Activated CD8-positive, alpha-beta memory T cell treated with anti-CD3 and anti-CD28 coated beads, Interleukin-2, amount 50 U/mL, for 1 hour (primary cell): ENCODE measurements around the gene FGF14.
"Not testable (repeated sequence)": the region's sequence is repeated elsewhere in the genome, so short reads cannot be mapped to it uniquely, and the experiment has no call there.

Experiments used
- DNase-seq: peaks from one replicate; pipeline ENCODE4 v3.0.0-alpha.2; 2020; ENCODE audit errors: extremely low read depth

Gene FGF14

DNA sequence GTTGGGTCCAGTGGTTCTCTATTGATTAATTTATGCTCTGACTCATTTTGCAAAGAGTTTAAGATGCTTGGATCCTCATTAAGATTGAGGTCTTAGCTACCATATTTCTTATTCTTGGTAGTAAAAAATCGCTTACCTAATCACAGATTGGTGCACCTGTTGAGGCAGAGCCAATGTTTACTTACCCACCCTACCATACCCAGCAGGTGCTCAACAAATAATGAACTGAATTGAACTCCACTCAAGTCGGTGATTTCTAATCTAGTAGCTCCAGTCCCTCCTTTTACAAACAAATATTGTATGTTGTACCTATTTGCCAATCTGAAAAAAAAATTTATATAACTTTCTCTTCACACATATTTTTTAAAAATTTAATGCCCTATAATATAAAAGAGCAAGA is 361.0 kb downstream of the FGF14 start:
- no peak for DNase-seq

DNA sequence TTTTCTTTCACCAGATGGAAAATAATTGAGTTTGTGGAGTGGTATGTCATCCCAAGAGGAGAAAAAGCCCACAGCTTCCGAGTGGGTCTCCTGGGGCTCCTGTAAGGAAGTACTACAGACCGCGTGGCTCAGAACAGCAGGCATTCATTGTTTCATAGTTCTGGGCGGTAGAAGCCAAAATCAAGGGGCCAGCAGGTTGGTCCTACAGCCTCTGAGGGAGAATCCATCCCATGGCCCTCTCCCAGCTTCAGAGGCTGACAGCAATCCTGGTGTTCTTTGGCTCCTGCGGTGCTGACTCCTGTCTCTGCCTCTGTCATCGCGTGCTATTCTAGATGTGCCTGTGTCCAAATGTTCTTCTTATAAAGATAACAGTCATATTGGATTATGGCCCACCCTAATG is 362.6 kb downstream of the FGF14 start:
- DNase-seq, result no peak

DNA sequence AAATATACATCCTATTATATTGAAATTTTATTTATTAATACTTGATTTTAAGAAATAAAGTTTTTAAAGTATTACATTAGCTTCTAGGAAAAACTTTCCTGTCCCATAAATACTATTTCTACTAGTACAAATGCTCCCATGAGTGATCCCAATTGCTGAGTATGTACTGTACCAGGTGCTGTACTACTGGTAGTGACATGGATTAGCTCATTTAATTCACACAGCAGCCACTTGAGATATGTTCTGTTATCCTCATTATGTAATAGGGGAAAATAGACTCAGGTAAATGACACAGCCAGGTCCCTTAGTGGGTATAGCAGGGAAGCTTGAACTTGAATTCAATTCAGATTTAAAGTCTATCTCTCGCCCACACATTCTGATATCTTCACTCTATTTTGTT is 363.1 kb downstream of the FGF14 start:
- no peak for DNase-seq

- no peak for DNase-seq
These were observed 365.9 kb downstream of the FGF14 start for GRCh38 chr13:102035969-102036368.

GRCh38 chr13:102033857-102034331 is 368.0 kb downstream of the FGF14 start:
- no peak for DNase-seq

DNA sequence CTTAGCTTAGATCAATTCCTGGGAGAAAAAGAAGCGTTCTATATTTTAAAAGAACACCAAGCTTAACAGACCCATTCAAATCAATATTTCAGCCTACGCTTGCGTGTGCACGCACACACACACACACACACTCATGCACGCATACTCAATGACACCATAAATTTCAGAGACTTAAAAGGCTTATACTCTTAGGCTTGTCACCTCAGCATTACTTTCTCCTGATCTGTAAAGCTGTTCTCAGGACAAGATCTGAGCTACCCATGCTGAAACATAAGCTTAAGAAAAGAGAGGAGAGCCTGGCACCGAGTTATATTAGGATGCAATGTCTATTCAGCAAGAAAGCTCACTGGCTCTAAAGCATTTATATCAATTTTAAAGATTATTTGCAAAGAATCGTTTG is 368.5 kb downstream of the FGF14 start:
- DNase-seq, result no peak

- no peak for DNase-seq
These were observed 373.0 kb downstream of the FGF14 start for GRCh38 chr13:102028868-102029267.

DNA sequence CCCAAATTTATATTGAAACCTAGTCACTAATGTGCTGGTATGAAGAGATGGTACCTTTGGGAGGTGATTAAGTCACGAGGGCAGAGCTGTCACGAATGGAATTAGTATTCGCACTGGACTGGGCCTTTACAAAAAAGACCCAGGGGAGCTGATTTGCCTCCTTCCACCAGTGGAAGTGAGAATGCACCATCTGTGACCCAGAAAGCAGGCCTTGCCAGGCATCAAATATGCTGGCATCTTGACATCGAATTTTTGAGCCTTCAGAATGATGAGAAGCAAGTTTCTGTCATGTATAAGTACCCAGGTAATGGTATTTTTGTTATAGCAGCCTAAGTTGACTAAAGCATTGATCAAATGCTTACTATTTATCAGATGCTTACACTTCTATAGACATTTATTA is 373.6 kb downstream of the FGF14 start:
- DNase-seq, result no peak

DNA sequence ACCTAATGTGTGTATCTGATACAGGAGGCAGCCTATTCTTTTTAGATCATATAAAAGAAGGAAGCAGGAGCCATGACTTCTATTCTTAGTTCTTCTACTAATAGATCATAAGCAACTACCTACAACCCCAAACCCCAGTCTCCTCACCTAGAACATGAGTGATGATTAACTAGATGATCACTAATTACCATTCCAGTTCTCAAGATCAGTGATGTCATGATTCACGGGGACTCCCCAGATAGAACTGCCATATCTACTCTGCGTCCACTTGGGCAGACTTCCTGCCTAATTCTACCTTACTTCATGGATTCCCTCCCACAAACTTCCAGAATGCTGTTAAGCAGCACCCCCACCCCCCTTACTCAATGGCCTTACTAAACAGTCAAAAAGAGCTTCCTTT is 380.1 kb downstream of the FGF14 start:
- DNase-seq, result no peak

- DNase-seq, result no peak
These were observed 381.1 kb downstream of the FGF14 start for GRCh38 chr13:102020611-102021216.

DNA sequence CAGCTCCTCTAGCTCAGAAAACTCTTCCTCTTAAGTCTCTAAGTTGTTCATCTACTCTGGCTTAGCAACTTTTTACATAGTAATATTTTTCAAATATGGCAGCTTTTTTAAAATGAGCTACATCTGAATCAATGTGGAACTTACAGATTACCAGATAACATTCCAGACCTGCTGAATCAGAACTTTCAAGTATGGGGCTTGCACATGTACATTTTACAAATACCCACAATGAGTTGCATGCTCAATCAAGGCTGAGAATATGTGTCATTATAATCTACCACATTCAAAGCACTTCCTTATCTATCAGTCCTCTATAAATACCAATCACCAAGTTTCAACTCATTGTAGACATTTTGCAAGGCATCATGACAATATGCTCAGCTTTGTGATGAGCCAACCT is 383.1 kb downstream of the FGF14 start:
- no peak for DNase-seq

GRCh38 chr13:102017248-102017647 is 384.6 kb downstream of the FGF14 start:
- DNase-seq, result no peak

DNA sequence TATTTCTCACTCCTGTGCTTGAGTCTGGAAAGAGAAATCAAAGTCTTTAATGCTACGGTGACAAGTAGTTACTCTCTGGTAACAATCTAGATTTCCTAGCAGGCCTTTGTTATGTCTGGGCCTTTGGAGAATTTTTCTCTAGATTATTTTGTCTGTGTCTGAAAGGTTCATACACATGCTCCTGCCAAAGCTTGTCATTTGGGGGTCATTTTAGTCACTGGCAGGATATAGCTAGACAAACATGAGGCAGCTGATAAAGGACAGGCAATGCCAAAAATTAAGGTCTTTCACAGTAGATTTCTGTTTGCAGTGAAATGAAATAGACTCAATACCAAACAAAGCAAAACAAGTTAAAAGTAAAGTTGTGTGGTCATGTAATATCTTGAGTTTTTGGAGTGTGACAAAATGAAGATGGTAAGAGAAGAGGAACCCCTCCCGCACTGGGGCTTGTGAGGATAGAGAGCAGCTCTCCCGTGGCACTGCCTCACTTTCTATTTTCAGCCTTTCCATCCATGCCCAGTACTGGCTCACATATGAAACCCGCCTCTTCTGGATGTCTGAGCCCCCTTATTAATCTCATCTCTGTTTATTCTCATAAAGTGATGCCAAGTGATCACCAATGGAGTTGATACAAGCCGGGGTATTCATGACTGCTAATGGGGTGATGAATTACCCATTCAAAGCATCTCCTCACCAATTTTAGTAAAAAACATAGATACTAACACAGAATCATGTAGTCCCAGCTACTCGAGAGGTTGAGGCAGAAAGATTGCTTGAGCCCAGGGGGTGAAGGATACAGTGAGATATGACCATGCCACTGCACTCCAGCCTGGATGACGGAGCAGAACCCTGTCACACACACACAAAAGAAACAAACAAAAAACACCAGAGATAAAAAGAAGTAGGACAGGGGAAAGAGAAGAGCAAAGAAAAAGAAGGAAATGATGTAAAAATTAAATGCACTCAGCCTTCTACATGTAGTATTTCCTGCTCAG is 389.3 kb downstream of the FGF14 start:
- no peak for DNase-seq

- DNase-seq, result not testable (repeated sequence)
These were observed 390.4 kb downstream of the FGF14 start for GRCh38 chr13:102011455-102011854.

- DNase-seq, result no peak
These were observed 397.8 kb downstream of the FGF14 start for GRCh38 chr13:102003848-102004570.

- no peak for DNase-seq
These were observed 399.6 kb downstream of the FGF14 start for GRCh38 chr13:102002287-102002686.

- no peak for DNase-seq
These were observed 401.1 kb downstream of the FGF14 start for GRCh38 chr13:102000764-102001163.

GRCh38 chr13:101998129-101998528 is 403.7 kb downstream of the FGF14 start:
- DNase-seq, result no peak

- no peak for DNase-seq
These were observed 404.9 kb downstream of the FGF14 start for GRCh38 chr13:101996954-101997353.

DNA sequence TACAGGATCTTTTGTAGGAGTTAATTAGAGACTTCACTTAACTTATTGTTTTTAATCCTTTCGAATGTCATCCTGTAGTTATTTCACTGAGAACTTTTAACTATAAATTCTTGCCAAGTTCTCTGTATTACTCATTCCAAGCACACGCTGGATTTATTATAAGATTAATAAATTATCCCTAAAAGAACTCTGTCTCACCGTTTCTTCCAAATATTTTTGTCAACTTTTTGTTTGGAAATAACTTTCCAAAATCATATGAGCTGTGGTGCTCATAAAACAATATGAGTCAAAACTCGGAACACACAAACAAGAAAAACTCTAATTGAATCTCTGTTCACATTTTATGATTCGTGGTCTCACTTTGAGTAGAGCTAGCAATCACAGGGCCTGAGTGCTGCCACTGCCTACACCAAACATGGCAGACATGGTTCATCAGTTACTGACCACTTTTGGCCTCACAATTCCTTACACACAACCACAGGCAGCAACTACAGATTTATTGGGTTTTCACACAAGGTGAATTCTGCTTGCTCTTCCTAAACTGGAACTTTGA is 412.0 kb downstream of the FGF14 start:
- DNase-seq, result no peak

DNA sequence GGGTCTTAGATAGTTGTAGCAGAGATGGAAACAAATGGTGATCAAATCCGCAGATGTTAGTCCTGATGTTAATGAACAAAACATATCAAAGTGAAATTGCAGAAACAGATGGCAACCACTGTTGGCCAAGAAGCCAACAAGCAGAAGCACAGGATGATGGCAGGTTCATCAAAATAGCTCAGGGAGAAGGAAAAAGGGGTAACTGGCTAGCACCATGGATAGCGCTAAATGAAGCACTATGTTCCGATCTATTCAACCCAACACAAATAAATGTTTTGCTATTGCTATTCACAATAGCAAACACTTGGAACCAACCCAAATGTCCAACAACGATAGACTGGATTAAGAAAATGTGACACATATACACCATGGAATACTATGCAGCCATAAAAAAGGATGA is 413.7 kb downstream of the FGF14 start:
- DNase-seq, result no peak

GRCh38 chr13:101986316-101986715 is 415.5 kb downstream of the FGF14 start:
- no peak for DNase-seq
